HG03159 (cell line): ENCODE measurements around the gene SORL1.

ENCODE experiments used
- ATAC-seq: cut with Tn5 transposase; IDR thresholded peaks from one replicate; pipeline ENCODE4 v1.9.1; 2021; ENCODE audit warnings: mild to moderate bottlenecking, moderate library complexity; ENCODE audit not compliant: unreplicated experiment

The SORL1 gene

DNA sequence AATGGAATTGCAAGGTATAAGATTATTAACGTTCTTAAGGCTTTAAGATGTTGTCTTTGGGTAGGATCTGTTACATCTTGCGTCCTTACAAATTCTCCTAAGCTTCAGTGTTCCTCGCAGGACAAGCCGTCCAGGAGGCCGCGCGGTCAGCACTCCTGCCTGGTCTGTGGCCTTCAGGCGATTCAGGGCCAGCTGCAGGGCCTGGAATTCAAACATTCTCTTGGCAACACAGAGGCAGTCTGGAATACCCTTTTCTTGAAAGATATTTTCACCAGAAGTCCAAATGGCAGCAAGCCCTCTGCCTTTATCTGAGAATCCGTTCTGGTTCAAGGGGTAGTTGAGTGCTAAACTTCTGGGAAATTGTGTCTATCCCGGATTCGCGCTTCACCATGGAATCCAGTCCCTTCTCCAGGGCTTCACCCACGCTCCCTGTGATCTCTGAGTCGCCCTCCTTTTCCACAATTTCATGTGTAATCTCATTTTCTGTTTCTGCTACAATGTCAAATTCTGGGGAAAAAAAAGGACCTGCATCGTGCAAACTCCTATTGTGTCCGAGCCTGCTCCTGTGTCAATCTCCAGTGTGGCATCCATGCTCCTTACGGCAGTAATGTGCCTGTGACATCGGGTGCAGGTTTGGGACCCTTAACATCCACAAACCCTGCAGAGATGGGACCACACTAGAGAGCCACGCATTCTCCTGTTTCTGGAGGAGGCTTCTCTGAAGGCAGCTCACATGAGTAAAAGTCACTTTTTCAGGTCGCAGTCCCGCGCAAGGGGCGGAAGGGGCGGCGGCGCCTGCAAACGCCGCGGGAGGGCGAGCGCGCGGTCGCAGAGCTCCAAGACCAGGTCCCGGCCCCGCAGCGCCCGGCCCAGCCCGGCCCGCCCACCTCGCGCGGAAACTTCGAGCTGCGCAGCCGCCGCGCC is 25.4 kb upstream of the SORL1 start:
- no peak for ATAC-seq

DNA sequence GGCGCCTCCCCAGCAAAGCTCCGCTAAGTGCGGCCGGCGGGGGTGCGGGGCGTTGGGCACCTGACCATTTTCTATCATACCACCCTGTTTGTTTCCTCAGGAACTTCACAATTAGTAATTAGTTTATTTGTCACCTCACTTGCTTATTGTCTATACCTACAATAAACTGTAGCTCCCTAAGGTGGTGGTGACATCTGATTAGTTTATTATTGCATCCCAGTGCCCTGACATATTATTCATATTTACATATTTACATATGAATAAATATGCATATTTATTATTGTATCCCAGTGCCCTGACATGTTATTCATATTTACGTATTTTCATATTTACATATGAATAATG is 24.7 kb upstream of the SORL1 start:
- ATAC-seq, result no peak

DNA sequence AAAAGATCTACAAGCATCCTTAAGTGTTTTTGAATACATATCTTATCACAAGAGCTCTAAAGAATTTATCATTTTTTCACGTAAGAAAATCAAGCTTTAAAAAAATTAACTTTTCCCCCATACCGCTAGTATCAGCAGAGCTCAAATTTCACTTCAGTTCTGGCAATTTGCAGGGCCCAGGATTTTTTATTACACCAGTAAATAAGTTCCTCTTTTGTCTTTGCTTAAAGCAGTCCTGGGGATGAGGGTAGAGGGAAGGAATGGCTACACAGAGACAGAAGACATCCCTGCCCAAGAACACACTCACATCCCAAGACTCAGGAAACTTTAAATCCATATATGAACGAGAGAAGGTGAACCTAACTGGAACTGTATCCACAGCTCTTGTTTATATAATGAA is 22.6 kb upstream of the SORL1 start:
- no peak for ATAC-seq

DNA sequence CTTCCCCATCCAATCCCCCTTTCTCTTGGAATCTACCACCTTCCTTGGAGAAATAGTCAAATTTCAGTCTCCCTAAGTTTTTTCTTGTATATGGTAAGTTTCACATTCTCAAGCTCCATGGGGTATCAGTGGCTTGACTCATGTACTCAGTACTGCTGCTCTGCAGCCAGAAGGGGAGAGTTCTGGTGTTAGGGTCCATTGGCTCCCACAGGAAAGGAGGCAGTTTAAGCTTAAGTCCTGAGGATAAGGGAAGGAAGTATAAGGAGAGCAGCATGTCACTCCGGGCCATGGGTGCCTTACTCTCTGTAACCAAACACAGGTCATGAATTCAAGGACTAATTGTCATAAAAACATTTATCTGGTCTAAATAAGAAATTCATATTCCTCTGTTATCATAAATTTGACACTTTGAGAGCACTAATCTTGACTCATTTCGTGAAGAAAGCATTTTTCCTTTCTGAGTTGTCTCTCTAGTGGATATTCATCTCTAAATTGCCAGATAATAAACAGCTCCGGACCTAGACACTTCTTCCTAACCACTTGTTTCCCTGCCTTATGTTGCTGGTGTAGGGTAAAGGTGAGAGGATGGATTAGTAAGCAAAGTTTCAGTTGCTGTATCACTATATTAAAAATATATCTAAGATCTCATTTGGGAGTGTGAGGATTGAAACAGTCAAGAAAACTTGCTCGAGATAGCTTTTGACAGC is 20.1 kb upstream of the SORL1 start:
- ATAC-seq, result no peak

DNA sequence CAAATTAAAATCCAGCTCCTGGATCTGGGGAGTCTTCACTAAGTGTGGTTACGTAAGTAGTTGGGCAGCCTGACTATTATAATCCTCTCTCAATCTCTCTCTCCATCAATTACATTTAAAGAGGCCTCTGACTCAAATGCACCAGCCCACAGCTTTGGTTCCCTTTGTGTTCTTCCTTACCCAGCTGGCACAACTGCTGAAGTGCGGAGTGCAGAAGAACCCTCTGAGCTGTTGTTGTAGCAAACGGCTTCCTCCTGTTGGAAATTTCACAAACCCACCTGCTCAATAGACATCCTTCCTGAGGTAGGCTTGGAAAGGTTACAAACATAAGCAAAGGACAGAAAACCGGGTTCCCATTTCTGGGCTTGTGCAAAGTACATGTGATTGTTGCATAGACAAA is 17.0 kb upstream of the SORL1 start:
- ATAC-seq, result no peak

DNA sequence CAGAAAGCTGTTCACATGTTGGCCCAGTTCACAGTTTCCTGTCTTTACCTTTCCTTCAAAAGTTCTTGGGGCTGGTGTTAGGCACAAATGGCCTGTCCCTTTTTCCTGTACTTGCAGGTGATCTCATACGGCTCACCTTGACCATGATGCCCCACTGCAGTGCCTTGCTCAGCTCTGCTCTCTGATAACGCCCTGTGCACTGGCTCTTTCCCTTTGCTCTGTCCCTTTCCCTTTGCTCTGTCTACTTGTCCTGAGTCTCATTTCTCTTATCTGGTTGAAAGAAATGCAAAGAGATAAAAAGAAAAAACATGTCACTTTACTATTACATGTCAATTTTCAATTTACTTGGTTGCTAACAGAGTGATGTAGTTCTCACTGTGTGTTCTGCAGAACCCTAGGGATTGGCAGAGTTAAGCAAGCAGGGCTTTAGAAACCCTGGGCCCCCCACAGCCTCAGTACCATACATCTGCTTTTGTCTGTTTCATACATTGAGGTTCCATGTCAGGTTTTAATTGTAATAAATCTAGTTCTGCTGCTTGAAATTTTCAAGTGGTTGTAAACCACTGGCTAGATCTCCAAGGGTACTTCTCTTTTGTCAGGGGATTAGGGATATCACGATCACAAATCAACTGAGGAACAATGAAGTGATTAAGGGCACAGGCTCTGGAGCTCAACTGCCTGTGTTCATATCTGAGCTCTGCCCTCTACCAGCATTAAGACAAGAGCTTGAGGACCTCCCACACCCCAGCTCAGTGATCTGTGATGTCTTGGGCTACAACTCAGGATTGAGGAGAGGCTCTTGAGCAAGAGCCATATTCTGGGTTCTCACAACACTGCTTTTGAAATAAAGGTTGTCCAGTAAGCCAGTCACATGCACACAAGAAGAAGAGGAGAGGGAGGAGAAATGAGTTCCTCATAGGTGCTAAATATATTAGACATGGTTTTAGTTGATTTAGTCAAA is 16.3 kb upstream of the SORL1 start:
- no peak for ATAC-seq

DNA sequence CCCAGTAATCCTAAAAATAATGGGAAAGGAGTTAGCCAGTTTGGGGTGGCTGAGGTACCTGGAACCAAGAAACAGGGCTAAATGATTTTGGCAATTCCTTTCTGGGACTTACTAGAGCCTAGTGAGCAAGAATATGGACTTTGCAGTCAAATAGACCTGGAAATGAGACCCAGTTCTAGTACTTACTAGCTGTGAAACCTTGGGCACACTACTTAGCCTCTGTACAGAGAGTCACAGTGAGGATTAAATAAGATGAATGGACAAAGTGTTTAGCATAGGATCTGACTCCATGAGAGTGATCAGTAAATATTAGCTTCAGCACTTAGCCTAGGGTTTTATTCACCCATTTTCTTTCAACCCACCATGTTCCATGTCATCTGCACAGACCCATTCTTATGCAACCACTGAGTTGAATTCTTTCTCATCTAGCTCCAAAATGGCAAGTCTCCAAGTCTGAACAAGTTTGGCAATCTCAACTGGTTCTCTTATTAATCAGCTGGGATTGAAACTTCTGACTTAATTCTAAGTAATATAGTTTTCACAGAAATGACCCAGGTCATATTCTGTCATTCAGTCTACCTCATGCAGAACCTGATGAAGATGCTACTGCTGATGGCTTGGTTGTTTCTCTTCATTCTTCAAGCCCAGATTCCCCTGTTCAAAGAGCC is 15.0 kb upstream of the SORL1 start:
- no peak for ATAC-seq

DNA sequence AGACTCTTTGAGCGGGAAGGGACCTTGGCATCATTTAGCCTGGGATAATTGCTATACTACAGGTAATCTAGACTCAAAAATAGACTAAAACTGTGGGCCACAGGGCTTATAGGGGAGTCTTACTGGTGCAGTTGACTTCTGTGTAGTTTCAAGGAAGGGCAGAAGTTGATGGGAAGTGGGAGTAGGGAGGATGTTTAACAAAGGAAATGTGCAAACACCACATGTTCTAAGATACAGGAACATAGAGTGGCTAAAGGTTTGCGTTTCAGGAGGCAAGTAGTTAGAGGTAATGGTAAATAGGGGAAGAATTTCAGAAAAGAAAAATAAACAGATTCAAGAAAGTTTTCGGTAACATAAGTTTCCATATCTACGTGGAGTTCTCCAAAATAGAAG is 14.4 kb upstream of the SORL1 start:
- ATAC-seq, result no peak

DNA sequence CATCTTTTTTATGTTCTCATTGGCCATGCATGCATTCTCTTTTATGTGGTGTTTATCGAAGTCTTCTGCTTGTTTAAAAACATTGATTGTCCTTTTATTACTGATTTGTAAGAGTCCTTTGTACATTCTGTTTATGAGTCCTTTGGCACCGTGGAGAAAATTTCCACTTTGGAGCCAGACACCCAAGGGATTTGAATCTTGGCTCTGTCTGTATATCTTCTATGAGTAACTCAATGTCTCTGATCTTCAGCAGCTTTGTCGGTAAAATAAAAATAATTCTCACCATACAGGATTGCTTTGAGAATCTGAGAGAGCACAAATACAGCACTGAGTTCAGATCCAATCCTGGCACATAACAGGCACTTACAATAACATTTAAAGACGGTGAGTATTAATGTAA is 12.8 kb upstream of the SORL1 start:
- ATAC-seq, result no peak

DNA sequence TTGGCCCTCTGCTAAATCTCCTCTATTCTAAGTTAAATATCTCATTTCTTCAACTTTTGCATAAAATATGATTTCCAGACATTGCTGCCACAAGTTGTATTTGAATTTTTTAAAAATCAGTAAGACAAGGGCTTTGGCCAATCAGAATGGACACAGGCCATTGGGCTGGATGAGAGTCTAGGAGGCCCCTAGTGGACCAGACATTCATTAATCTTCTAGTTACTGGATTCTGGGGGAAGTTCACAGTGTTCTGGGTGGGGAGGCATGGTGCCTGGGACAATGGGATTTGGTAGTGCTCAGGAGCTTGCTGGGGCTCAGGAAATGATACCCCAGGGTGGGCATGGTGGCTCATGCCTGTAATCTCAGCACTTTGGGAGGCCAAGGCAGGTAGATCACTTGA is 12.4 kb upstream of the SORL1 start:
- no peak for ATAC-seq

DNA sequence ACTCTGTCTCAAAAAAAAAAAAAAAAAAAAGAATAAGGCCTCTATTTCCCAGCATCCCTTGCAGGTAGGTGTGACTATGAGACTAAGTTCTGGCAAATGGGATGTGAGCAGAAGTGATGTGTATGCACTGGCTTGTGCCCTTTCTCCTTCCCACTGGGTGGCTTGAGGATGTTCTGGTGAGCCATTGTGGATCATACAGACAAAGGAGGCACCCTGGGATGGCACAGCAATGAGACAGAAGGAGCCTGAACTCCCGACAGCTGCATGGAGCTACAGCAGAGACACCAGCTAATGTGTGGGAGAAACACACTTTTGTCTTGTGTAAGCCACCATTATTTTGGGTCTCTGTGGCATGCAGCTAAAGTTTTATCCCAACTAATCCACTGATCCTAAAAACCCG is 10.6 kb upstream of the SORL1 start:
- ATAC-seq, result no peak

DNA sequence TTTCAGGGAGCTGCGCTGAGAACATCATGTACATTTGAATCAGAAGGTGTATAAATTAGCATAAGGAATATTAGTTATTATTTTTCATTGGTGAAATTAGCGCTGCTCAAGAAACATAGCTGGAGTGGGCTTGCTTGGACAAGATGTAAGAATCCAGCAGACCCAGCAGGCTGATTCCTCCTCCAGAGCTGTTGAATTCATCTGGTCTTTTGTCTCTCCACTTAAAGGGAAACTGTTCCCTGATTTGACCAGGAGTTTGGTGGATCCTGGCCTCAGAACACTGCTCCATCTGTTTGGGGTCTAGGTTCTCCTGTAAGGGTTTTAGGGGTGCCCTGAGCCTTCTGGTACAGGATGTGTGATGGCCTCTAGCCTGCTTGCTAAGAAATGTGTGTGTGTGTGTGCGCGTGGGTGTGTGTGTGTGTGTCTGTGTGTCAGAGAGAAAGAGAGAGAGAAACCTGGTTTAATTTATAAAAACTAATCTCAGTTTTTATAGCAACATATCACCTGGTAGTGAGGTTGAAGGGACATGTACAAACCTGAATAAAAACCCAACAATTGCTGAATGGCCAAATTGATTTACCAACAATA is 8.3 kb upstream of the SORL1 start:
- no peak for ATAC-seq

DNA sequence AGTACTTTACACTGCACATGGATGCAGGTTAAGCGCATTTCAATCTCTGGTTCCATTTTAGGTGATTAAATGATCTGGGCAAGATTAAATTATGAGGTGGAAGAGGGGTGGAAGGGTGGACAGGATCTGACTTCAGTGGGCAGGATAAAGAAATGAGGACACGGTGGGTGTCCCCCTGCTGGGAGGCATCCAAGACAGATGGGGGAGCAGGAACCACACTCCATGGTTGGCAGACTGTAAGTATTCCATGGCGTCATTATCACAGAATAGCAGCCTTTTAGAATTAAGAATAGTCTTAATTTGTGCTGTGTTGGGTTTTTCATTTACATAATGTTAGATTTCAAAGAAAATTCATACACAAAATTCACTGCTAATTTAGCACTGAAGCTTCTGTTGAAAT is 7.6 kb upstream of the SORL1 start:
- no peak for ATAC-seq

DNA sequence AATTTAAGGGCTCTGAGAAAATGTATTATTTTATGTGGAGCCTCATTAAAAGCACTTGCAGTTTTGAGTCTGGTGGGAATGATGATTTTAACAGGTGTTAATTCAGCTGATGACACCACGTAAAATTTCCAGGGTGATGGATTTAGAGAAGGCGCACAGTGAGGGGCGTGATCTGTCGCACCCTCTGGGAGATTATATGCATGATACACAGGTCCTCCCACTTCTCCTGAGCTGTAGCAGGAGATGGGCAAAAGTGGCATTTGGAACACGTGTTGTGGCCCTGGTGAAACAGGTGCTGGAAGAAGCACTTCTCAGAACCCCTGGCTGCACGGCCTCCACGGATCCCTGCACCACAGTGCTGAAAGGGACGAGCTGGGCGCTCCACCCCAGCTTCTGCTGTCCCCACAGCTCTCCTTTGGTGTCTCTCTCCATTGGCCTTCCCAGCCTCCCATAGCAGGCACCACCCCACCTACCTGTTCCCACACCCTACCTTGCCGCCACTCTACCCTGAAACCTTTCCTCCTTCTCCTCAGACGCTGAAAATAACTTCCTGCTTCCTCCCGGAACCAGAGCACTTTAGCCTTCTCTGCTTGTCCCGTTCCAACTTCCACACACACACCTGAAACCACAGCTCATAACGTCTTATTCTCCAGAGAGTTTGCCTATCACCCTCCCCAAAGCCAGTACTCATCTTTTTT is 6.9 kb upstream of the SORL1 start:
- no peak for ATAC-seq

DNA sequence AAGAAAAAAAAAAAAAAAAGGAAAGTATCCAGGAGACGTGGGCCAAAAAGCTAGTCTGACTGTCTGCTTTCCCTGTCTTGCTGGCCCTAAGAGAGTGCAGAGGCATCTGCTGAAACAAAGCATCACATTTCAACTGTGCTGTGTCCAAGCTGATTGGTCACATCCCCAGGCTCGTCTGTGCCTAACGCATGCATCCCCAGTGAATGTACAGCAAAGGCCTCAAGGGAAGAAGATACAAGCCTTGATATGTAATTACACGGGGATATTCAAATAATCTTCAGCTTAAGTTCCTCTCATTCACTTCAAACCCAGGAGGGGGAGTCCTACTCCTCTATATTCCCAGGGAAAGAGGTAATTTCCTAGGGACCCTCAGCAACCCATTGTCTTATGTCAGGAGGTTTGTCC is 5.4 kb upstream of the SORL1 start:
- ATAC-seq, result peak; percentile 35

DNA sequence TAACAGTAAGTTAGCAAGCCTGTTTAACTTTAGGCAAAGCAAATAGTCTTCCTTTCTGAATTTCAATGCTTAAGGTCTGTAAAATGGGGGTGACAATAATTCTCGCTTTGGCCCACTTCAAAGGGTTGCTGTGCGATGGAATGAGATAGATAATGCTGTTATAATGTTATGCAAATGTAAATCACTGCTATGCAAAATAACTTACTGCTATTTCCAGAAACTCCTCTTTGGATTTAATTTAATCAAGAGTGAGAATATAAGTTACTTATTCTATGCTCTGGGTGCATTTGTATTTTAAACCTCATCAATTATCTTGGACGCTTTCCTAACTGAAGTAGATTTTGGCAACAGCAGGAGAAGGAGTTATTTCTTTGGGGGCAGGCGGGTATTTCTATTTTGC is 4.1 kb upstream of the SORL1 start:
- no peak for ATAC-seq

DNA sequence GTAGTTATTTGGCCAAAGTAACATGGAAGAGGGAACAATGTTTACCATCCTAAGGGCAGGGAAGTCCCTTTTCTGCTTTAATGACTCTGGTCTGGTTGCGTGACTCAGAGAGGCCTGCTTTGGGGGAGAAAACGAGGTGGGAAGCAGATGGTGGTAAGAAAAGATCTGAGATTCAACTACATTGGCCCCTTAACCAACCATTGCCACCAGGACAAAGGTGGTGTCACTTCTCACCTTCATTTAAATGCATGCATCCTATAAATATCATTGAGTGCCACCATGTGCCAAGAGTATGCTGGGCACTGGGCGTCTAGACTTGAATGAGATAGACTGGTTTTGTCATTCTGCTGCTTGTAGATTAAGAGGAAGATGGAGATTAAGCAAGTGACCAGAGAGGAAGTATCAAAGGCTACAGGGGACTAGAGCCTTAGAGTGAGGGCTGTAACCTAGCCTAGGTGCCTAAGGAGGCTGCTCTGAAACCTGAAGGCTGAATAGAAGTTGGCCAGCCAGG is 3.6 kb upstream of the SORL1 start:
- no peak for ATAC-seq

DNA sequence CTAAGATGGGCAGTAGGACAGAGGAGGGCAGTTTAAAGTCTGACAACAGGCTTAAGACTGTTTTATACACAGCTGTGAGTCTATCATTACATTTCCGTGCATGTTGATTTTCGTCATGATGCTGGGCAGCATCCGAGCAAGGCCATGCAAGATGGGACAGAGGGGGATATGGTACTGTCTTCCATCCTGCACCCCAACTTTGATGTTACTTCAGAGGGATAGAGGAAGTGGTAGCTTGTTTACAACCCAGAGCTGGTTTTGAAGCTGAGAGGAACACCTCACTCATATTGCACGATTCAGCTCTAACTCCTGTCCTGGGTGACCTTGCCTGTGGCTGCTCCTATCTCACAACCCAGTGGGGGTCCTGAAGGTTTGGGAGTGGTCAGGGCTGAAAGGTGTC is 3.0 kb upstream of the SORL1 start:
- ATAC-seq, result no peak

DNA sequence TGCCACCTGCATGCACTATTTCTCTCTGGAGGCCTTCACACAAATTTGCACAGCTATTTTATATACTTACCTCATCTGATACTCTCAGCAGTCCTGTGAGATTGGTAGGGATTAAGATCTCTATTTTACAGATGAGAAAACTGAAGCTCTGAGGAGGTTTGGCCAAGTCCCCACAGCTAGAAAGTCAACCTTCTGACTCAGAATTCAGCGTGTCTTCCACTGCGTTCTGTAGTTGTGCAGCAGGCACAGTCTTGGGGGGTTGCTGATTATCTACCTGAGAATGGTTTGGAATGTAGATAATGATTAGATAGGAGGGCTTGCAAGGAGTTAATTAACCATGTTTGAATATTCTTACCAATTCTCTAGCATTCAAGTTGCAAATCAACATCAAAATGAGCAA is 2.5 kb upstream of the SORL1 start:
- ATAC-seq, result no peak

DNA sequence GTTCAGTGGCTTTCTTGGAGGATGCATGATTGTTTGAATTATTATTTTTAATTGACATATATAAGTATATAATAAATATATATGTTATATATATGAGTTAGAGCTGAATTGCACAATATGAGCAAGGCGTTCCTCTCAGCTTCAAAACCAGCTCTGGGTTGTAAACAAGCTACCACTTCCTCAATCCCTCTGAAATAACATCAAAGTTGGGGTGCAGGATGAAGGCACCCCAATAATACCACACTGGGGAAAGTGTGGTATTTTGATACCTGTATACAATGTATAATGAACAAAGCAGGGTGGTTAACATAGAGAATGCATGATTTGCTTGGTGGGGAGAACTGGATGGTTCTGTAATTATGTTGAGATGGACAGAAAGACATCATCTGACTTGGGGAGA is 1.7 kb upstream of the SORL1 start:
- no peak for ATAC-seq
